Activated CD8-positive, alpha-beta T cell treated with anti-CD3 and anti-CD28 coated beads, Interleukin-2, amount 10 ng/mL, durations not matched to agents 7 days and 5 days (primary cell): ENCODE results near the gene SDE2. TPM values are rescaled to one million over a fixed set of nuclear protein-coding genes. Genes with fewer than 3 reads are reported as not detected.
"Not testable (repeated sequence)": the region's sequence is repeated elsewhere in the genome, so short reads cannot be mapped to it uniquely, and the experiment has no call there.

Source experiments
- ATAC-seq: fragments of 150-1000 bp; cut with Tn5 transposase; one replicate; pipeline ENCODE4 v1.10.0; 2021; ENCODE audit warnings: moderate library complexity
- CTCF ChIA-PET: fragments of 350-600 bp; sonication (Branson Sonifier 250); formaldehyde crosslinking; loops from one replicate; lab custom pipeline; 2021; ENCODE audit warnings: antibody characterized with exemption; lab: Charles Lee
- POLR2A ChIA-PET: fragments of 350-600 bp; sonication (Branson Sonifier 250); formaldehyde crosslinking; loops from one replicate; lab custom pipeline; 2021; ENCODE audit warnings: antibody characterized with exemption; lab: Charles Lee
- DNase-seq: peaks from one replicate; pipeline ENCODE4 v3.0.0-alpha.2; 2020
- H3K27ac Mint-ChIP-seq: one replicate; pipeline ENCODE4 v1.8.0; 2021; ENCODE audit warnings: mild to moderate bottlenecking, mixed read lengths
- H3K27me3 Mint-ChIP-seq: one replicate; pipeline ENCODE4 v1.8.0; 2021; ENCODE audit warnings: low read depth, mixed read lengths
- H3K36me3 Mint-ChIP-seq: one replicate; pipeline ENCODE4 v1.8.0; 2021; ENCODE audit warnings: low read depth, mixed read lengths
- H3K4me1 Mint-ChIP-seq: one replicate; pipeline ENCODE4 v1.8.0; 2021; ENCODE audit warnings: low read depth, mixed read lengths
- H3K4me3 Mint-ChIP-seq: one replicate; pipeline ENCODE4 v1.8.0; 2021; ENCODE audit warnings: mild to moderate bottlenecking, mixed read lengths
- H3K9me3 Mint-ChIP-seq: one replicate; pipeline ENCODE4 v1.8.0; 2022; ENCODE audit warnings: mixed read lengths; ENCODE audit not compliant: insufficient read depth
- total RNA-seq, 2 experiments: library from RNA; stranded (reverse); gene quantifications; one replicate each; pipeline ENCODE4 v1.2.3, GENCODE V29; 2021

SDE2 gene
- total RNA-seq, 2 experiments from 2014 or later = 15.4 to 16.9 TPM

DNA sequence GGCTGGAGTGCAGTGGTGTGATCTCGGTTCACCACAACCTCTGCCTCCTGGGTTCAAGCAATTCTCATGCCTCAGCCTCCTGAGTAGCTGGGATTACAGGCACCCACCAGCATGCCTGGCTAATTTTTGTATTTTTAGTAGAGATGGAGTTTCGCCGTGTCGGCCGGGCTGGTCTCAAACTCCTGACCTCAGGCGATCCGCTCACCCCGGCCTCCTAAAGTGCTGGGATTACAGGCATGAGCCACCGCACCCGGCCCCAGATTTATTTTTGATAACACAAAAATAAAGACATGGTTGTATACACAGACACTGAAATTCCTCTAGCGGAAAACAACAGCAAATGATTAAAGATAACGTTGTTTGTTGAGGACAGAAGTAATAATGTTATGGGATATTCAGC, 24.0 kb downstream of the SDE2 start:
- not testable (repeated sequence) for H3K9me3 Mint-ChIP-seq, H3K27ac Mint-ChIP-seq, ATAC-seq, DNase-seq, H3K4me3 Mint-ChIP-seq, H3K27me3 Mint-ChIP-seq
- peaks cover 15% of the 10 kb centered on the region for H3K36me3 Mint-ChIP-seq
- peaks cover 15% of the 10 kb centered on the region for H3K4me1 Mint-ChIP-seq
- ChIA-PET CTCF (interaction anchor here (1.1 to 3.0 kb wide), 10 partner anchors 12 to 501 kb away, joined by 3 to 19 read pairs (median 5); partner anchors contain the start of gene SRP9), POLR2A (interaction anchor here (0.9 to 1.0 kb wide), 2 partner anchors 11 to 24 kb away, joined by 4 read pairs; partner anchors contain the start of gene SDE2)

- ChIA-PET CTCF (interaction anchor here (1.1 to 3.0 kb wide), 10 partner anchors 11 to 500 kb away, joined by 3 to 19 read pairs (median 5); partner anchors contain the start of gene SRP9), POLR2A (interaction anchor here (0.9 to 1.0 kb wide), 3 partner anchors 12 to 560 kb away, joined by 3 to 4 read pairs (median 4); partner anchors contain the start of gene SDE2)
- H3K27me3 Mint-ChIP-seq = no peaks in the 10 kb centered on the region
- no peak for DNase-seq
- no peak overlapping the region for H3K27ac Mint-ChIP-seq
- ATAC-seq = no peak
- H3K4me1 Mint-ChIP-seq = peaks cover 15% of the 10 kb centered on the region
- no peak overlapping the region for H3K4me3 Mint-ChIP-seq
- H3K9me3 Mint-ChIP-seq = no peaks in the 10 kb centered on the region
- H3K36me3 Mint-ChIP-seq = peaks cover 8% of the 10 kb centered on the region
Measured at GRCh38 chr1:225974454-225974853, 24.7 kb downstream of the SDE2 start.

DNA sequence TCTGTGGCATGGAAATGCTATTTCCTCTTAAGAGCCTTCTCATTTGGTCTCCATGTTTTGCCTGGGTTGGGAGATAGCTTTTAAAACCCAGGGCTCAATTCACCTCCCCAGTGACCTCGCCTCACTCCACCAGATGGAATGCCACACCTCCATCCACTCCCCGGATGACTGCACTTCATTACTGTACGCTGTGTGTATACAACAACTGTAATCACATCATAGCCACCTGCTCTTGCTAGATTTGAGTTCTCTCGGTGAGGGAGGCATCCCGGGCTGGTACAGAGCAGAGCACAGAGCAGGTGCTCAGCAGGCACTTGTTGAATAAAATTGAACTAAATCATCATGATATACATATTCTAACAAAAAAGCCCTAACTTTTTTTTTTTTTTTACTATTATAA, 26.0 kb downstream of the SDE2 start:
- Mint-ChIP-seq H3K36me3 (peaks cover 6% of the 10 kb centered on the region), H3K27ac (no peak overlapping the region), H3K27me3 (no peaks in the 10 kb centered on the region), H3K4me1 (peaks cover 12% of the 10 kb centered on the region), H3K4me3 (no peak overlapping the region), H3K9me3 (no peaks in the 10 kb centered on the region)
- ChIA-PET CTCF (interaction anchor here (1.2 to 3.2 kb wide), 6 partner anchors 10 to 499 kb away, joined by 4 to 19 read pairs (median 10); no protein-coding TSS in a partner anchor), POLR2A (interaction anchor here (1.1 kb wide), 1 partner anchor 14 kb away, joined by 4 read pairs; no protein-coding TSS in a partner anchor)
- no peak for DNase-seq
- ATAC-seq = no peak

- no peak for ATAC-seq
- Mint-ChIP-seq H3K27ac (no peak overlapping the region), H3K27me3 (no peaks in the 10 kb centered on the region), H3K9me3 (no peaks in the 10 kb centered on the region), H3K4me3 (no peak overlapping the region), H3K36me3 (peaks cover 6% of the 10 kb centered on the region), H3K4me1 (peaks cover 10% of the 10 kb centered on the region)
- ChIA-PET CTCF (interaction anchor here (0.8 to 3.2 kb wide), 4 partner anchors 10 to 498 kb away, joined by 3 to 14 read pairs (median 5); no protein-coding TSS in a partner anchor), POLR2A (interaction anchor here (1.1 kb wide), 1 partner anchor 15 kb away, joined by 4 read pairs; no protein-coding TSS in a partner anchor)
- DNase-seq = no peak
Measured at GRCh38 chr1:225972344-225973152, 26.6 kb downstream of the SDE2 start.

- ATAC-seq, H3K27me3 Mint-ChIP-seq, H3K4me1 Mint-ChIP-seq, H3K4me3 Mint-ChIP-seq, DNase-seq, POLR2A ChIA-PET, H3K36me3 Mint-ChIP-seq, H3K27ac Mint-ChIP-seq, H3K9me3 Mint-ChIP-seq: not testable (repeated sequence)
- CTCF ChIA-PET = interaction anchor here (1.1 to 3.2 kb wide), 2 partner anchors 17 to 496 kb away, joined by 3 to 14 read pairs; no protein-coding TSS in a partner anchor
Measured at GRCh38 chr1:225970592-225971157, 28.5 kb downstream of the SDE2 start.

DNA sequence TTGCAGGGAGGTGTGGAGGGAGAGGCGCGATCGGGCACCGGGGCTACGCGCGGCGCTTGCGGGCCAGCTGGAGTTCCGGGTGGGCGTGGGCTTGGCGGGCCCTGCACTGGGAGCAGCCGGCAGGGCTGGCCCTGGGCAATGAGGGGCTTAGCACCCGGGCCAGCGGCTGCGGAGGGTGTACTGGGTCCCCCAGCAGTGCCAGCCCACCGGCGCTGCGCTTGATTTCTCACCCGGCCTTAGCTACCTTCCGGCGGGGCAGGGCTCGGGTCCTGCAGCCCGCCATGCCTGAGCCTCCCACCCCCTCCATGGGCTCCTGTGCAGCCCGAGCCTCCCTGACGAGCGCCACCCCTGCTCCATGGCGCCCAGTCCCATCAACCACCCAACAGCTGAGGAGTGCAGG, 29.4 kb downstream of the SDE2 start:
- H3K9me3 Mint-ChIP-seq, ATAC-seq, H3K27ac Mint-ChIP-seq, H3K4me3 Mint-ChIP-seq, H3K4me1 Mint-ChIP-seq, H3K36me3 Mint-ChIP-seq, DNase-seq, POLR2A ChIA-PET, H3K27me3 Mint-ChIP-seq: not testable (repeated sequence)
- CTCF ChIA-PET = interaction anchor here (1.1 to 3.2 kb wide), 2 partner anchors 18 to 495 kb away, joined by 3 to 14 read pairs; no protein-coding TSS in a partner anchor

- Mint-ChIP-seq H3K4me3 (no peak overlapping the region), H3K4me1 (peaks cover 4% of the 10 kb centered on the region), H3K36me3 (no peaks in the 10 kb centered on the region), H3K9me3 (no peaks in the 10 kb centered on the region), H3K27me3 (no peaks in the 10 kb centered on the region), H3K27ac (no peak overlapping the region)
- DNase-seq = no peak
- ATAC-seq = no peak
- POLR2A ChIA-PET = no interaction called here
- CTCF ChIA-PET = no interaction called here
Measured at GRCh38 chr1:225965231-225965630, 33.9 kb downstream of the SDE2 start.

GRCh38 chr1:225963735-225964530, 35.2 kb downstream of the SDE2 start:
- ATAC-seq = no peak
- peaks cover 4% of the 10 kb centered on the region for H3K4me1 Mint-ChIP-seq
- CTCF ChIA-PET = interaction anchor here (1.1 to 3.8 kb wide), 10 partner anchors 8 to 489 kb away, joined by 3 to 22 read pairs (median 4); partner anchors contain the start of gene TMEM63A
- no peak overlapping the region for H3K27ac Mint-ChIP-seq
- no peaks in the 10 kb centered on the region for H3K36me3 Mint-ChIP-seq
- POLR2A ChIA-PET = interaction anchor here (0.6 kb wide), 2 partner anchors 24 to 66 kb away, joined by 3 read pairs; no protein-coding TSS in a partner anchor
- no peak overlapping the region for H3K4me3 Mint-ChIP-seq
- H3K27me3 Mint-ChIP-seq = no peaks in the 10 kb centered on the region
- DNase-seq = no peak
- no peaks in the 10 kb centered on the region for H3K9me3 Mint-ChIP-seq

GRCh38 chr1:225962440-225962975, 36.6 kb downstream of the SDE2 start:
- H3K27ac Mint-ChIP-seq = no peak overlapping the region
- H3K36me3 Mint-ChIP-seq = no peaks in the 10 kb centered on the region
- CTCF ChIA-PET = interaction anchor here (0.6 to 3.8 kb wide), 21 partner anchors 8 to 488 kb away, joined by 3 to 22 read pairs (median 4); partner anchors contain the start of genes LEFTY2, PYCR2 and TMEM63A
- H3K4me3 Mint-ChIP-seq = no peak overlapping the region
- peak; percentile 72 for DNase-seq
- ATAC-seq = peak; percentile 95
- POLR2A ChIA-PET = no interaction called here
- peaks cover 4% of the 10 kb centered on the region for H3K4me1 Mint-ChIP-seq
- no peaks in the 10 kb centered on the region for H3K27me3 Mint-ChIP-seq
- H3K9me3 Mint-ChIP-seq = no peaks in the 10 kb centered on the region

DNA sequence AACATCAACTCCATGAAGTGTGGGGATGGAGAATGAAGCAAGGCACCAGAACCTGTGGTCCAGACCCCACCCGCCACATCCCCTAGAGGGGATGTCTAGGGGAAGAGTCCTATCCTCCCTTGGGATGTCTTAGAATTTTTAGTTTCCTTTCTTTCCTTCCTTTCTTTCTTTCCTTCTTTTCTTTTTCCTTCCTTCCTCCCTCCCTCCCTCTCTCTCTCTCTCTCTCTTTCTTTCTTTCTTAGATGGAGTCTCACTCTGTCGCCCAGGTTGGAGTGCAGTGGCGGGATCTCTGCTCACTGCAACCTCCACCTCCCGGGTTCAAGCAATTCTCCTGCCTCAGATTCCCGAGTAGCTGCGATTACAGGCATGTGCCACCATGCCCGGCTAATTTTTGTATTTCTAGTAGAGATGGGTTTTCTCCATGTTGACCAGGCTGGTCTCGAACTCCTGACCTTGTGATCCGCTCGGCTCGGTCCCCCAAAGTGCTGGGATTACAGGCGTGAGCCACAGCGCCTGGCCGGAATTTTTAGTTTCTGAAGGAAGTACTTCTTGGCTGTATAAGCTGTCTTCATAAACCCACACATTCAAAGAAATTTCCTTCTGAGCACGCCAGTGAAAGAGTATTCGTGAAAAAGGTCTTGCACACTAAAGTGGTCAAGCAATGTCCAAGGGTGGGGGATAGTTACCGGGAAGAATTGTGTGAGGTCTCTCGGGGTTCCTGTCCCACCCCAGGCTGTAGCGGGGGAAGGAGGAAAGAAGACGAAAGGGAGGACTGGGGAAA, 37.3 kb downstream of the SDE2 start:
- H3K36me3 Mint-ChIP-seq = no peaks in the 10 kb centered on the region
- no peak overlapping the region for H3K27ac Mint-ChIP-seq

More for the DNA sequence above, 37.3 kb downstream of the SDE2 start:
- no peak overlapping the region for H3K4me3 Mint-ChIP-seq
- no peaks in the 10 kb centered on the region for H3K27me3 Mint-ChIP-seq
- ChIA-PET POLR2A (interaction anchor here (0.5 kb wide), 1 partner anchor 65 kb away, joined by 3 read pairs; no protein-coding TSS in a partner anchor), CTCF (interaction anchor here (0.8 to 3.8 kb wide), 12 partner anchors 8 to 456 kb away, joined by 3 to 22 read pairs (median 5); partner anchors contain the start of genes H3-3A and TMEM63A)
- ATAC-seq (no peak), DNase-seq (no peak)
- H3K9me3 Mint-ChIP-seq = no peaks in the 10 kb centered on the region
- peaks cover 4% of the 10 kb centered on the region for H3K4me1 Mint-ChIP-seq
